Brain pericyte (primary cell): ENCODE results near the gene PPFIBP1.
"Not testable (repeated sequence)": the region's sequence is repeated elsewhere in the genome, so short reads cannot be mapped to it uniquely, and the experiment has no call there.

Source experiments
- DNase-seq: peaks from one replicate; pipeline ENCODE4 v3.0.0-alpha.2; 2012; ENCODE audit warnings: low read depth, low spot score

The PPFIBP1 gene

GRCh38 chr12:27542628-27543027, 18.6 kb downstream of the PPFIBP1 start:
- no peak for DNase-seq

DNA sequence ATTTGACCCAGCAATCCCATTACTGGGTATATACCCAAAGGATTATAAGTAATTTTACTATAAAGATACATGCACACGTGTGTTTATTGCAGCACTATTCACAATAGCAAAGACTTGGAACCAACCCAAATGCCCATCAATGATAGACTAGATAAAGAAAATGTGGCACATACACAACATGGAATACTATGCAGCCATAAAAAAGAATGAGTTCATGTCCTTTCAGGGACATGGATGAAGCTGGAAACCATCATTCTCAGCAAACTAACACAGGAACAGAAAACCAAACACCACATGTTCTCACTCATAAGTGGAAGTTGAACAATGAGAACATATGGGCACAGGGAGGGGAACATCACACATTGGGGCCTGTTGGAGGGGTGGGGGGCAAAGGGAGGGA, 20.9 kb downstream of the PPFIBP1 start:
- not testable (repeated sequence) for DNase-seq

DNA sequence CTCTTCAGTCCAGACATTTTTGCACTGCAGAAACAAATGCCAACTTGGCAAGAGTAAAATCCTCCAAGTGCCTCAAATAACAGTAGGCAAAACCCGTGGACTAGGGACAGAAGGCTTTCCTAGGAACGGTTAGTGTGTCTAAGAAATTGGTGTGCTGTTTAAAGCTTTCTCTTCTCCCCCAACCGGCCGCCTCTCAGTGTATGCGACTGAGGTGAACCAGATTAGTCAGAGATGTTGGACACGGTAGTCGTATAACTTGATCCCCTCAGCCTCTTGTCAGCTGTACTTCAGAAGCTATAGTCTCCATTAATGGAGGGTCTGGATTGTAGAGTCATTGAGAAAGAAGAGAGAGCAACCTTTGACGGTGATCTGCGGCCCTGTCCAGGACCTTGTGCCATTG, 21.7 kb downstream of the PPFIBP1 start:
- DNase-seq: no peak

- DNase-seq: no peak
These were observed 23.6 kb downstream of the PPFIBP1 start for GRCh38 chr12:27547592-27547991.

- DNase-seq: no peak
These were observed 24.5 kb downstream of the PPFIBP1 start for GRCh38 chr12:27548301-27549199.

DNA sequence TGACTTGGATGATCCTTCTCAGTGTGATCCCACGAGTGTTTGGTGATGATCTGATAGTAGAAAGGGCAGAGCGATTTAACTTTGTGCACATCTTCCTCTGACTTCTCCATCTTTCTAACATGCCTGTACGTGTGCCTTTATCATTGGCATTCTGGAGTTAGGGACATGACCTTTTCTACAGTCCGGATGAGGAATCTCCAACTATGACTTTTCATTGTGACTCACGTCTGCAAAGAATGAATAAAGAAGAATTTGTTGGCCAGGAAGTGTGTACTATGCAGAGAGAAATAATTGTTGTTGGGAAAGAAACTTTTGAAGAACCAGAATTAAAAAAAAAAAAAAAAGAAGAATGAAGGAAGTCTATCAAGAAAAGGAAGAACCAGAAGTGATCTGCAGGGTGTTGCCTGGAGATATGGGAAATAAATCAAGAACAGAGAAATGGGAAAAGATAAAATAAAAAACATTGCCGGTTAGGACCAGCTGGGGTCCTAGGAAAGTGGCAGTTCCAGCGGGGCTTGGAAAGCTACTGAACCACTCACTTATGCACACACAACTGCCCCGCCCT, 25.3 kb downstream of the PPFIBP1 start:
- no peak for DNase-seq

GRCh38 chr12:27549801-27550652, 26.0 kb downstream of the PPFIBP1 start:
- peak; percentile 93 for DNase-seq

DNA sequence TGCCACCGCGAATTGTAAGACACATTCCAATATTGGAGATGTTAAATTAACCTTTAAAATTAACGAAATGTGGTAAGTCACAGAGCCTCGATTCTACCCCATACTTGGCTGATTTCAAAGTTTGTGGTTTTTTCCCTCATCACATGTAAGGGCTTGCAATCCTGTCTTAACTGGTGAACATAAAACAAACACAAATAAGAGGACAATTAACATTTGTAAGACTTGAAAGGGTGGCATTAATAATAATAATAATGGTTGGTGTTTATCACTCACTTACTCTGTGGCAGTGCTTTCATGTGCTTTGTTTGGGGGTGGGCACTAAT, 26.6 kb downstream of the PPFIBP1 start:
- DNase-seq: no peak

GRCh38 chr12:27551172-27551840, 27.3 kb downstream of the PPFIBP1 start:
- no peak for DNase-seq

- DNase-seq: no peak
These were observed 28.2 kb downstream of the PPFIBP1 start for GRCh38 chr12:27552235-27552634.

- DNase-seq: no peak
These were observed 29.0 kb downstream of the PPFIBP1 start for GRCh38 chr12:27552886-27553560.

GRCh38 chr12:27553941-27554340, 29.9 kb downstream of the PPFIBP1 start:
- no peak for DNase-seq

DNA sequence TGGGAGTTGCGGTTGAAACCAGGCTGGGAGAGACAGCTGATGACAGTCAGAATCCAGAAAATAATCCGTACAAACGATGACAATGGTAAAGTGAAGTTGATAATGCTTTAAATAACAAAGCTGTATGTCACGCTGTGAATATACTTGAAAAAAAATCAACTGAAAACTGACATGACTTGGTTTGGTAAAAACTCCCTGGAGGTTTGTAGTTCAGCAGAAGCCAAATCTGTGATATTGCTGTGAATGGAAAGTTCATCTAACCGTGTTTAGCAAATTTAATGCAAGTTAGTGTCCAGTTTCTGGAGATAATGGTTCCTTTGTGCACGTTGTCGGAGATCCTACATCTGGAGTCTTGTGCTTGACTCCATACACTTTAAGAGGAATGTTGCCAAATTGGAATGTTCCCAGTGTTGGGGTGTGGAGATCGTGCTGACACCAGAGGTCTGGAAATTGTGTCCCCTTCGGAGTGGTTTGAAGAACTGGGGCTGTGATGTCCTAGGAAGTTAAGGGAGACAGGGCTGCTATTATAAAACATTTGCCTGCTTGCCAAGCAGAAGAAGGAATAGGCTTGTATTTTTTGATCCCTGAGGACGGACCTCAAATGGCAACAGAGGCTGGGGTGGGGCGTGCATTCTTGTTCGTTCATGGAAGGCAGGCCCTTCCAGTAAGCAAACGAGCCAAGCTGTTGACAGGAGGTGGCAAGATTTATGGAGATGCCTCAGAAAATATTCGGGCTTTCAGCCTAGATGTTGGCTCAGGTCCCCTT, 30.6 kb downstream of the PPFIBP1 start:
- DNase-seq: no peak

DNA sequence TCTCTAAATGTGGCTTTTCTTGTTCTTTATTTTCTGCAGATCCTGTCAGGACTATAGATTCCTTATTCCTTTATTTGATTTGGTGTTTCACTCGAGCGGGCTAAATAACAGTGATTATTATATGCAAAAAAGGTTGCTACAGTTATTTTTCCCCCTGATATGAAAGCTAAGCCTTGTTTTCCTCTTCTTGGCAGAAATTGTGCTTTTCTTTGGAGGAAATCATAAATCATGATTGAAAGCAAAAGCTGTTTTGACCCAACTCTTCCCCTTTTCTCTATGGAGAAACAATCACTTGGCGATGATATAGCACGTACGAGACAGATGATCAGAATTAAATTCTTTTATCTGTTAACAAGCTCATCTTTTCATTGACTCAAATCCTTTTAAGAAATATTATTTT, 31.4 kb downstream of the PPFIBP1 start:
- DNase-seq: no peak

GRCh38 chr12:27555925-27556778, 32.1 kb downstream of the PPFIBP1 start:
- DNase-seq: no peak

GRCh38 chr12:27560126-27560525, 36.1 kb downstream of the PPFIBP1 start:
- DNase-seq: no peak

- no peak for DNase-seq
These were observed 37.7 kb downstream of the PPFIBP1 start for GRCh38 chr12:27561535-27562350.

DNA sequence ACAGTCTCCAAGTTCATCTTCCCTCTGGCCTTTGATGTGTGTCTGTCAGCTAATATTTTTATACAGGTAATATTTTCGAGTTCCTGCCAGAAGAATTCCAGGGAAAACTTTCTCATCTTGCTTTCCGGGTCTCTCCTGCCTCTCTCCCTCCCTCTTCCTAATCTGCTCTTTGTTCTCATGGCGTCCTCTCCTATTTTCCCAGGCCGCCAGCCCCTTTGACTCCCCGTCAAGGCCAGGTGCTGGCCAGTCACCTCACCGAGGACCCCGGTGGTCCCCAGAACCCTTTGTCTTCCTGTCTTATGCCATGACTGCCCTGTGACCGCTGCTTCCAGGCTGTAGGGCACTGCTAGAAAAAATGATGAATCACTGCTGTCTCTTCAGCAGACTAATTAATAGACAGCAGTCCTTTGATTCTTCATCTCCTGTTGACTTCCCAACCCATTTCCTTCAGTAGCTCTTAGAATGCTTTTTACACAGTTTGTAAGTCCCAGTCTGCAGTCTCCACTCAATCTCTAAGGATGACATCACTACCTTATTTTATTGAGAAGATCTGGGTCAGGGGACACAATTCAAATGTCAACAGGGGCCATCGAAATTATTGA, 40.7 kb downstream of the PPFIBP1 start:
- no peak for DNase-seq
